H1 (cell line): Measurements from ENCODE around the gene CEP72. TPM values are rescaled to one million over a fixed set of nuclear protein-coding genes. Genes with fewer than 3 reads are reported as not detected.

ENCODE experiments used
- GABPA ChIP-seq: IDR thresholded peaks from 2 replicates; pipeline ENCODE4 v1.6.1; 2011; ENCODE audit warnings: mild to moderate bottlenecking, low read length, moderate library complexity, borderline replicate concordance; ENCODE audit not compliant: insufficient read depth
- JUND ChIP-seq: IDR thresholded peaks from 2 replicates; pipeline ENCODE4 v1.6.1; 2011; ENCODE audit warnings: mild to moderate bottlenecking, improper control_type of control experiment, low read length
- NANOG ChIP-seq: IDR thresholded peaks from 2 replicates; pipeline ENCODE4 v1.6.1; 2011; ENCODE audit warnings: low read length, low read depth, mild to moderate bottlenecking, inconsistent platforms; ENCODE audit not compliant: insufficient read depth, poor library complexity, severe bottlenecking
- SIN3A ChIP-seq, 2 experiments: IDR thresholded peaks in 1 of 2; conservative IDR thresholded peaks in 1 of 2; 2 replicates each; pipeline ENCODE4 v1.6.1; 2011 to 2012; ENCODE audit warnings: low read length in 2 of 2, improper control_type of control experiment in 1 of 2, low read depth in 1 of 2, mild to moderate bottlenecking in 1 of 2
- TAF1 ChIP-seq: IDR thresholded peaks from 2 replicates; pipeline ENCODE4 v1.6.1; 2011; ENCODE audit warnings: mild to moderate bottlenecking, low read depth, low read length
- TCF12 ChIP-seq: IDR thresholded peaks from 2 replicates; pipeline ENCODE4 v1.6.1; 2011; ENCODE audit warnings: low read depth, mild to moderate bottlenecking, low read length
- polyA plus RNA-seq, 7 experiments: library from polyadenylated mRNA; depleted of rRNA in 3 of 7; stranded (reverse) in 5 of 7; unstranded in 2 of 7; fragments of >200 nt in 5 of 7; fragments of 200-250 nt in 2 of 7; gene quantifications; 1 replicate in 5 of 7; 2 replicates in 1 of 7; 4 replicates in 1 of 7; pipeline versions ENCODE4 v1.2.1 to v1.2.3, GENCODE V29; 2011 to 2013; ENCODE audit warnings: missing spikeins in 2 of 7, mixed read lengths in 2 of 7
- total RNA-seq: library from RNA; stranded (reverse); fragmentation: NEBNext Ultra II Directional; extraction: Animal tissue kit (Norgen Biotek cat#: 25700); gene quantifications from 2 replicates; pipeline ENCODE4 v1.2.1, GENCODE V29; 2021
- TF ChIP-seq, protein P1 (sequence below): fragments of 300-600 bp; sonication (generic); IDR thresholded peaks from 2 replicates; pipeline ENCODE4 v1.7.1; 2012; ENCODE audit warnings: low read length, moderate library complexity, mild to moderate bottlenecking, inconsistent platforms; ENCODE audit not compliant: insufficient replicate concordance
- TF ChIP-seq, protein P2 (sequence below), 3 experiments: IDR thresholded peaks; 1 replicate in 2 of 3; 2 replicates in 1 of 3; pipeline versions ENCODE4 v1.5.1 to v1.6.1; 2011; ENCODE audit warnings: low read length in 3 of 3, mild to moderate bottlenecking in 3 of 3, inconsistent platforms in 2 of 3, low read depth in 1 of 3, moderate library complexity in 1 of 3; ENCODE audit not compliant: insufficient read depth in 1 of 3; ENCODE audit errors: control extremely low read depth in 1 of 3

The CEP72 gene
- total and polyA plus RNA-seq, 2 of the 8 experiments (the other 6 are each of a cell fraction or from before 2014, with no cell fraction given): 13.1 to 19.6 TPM

DNA sequence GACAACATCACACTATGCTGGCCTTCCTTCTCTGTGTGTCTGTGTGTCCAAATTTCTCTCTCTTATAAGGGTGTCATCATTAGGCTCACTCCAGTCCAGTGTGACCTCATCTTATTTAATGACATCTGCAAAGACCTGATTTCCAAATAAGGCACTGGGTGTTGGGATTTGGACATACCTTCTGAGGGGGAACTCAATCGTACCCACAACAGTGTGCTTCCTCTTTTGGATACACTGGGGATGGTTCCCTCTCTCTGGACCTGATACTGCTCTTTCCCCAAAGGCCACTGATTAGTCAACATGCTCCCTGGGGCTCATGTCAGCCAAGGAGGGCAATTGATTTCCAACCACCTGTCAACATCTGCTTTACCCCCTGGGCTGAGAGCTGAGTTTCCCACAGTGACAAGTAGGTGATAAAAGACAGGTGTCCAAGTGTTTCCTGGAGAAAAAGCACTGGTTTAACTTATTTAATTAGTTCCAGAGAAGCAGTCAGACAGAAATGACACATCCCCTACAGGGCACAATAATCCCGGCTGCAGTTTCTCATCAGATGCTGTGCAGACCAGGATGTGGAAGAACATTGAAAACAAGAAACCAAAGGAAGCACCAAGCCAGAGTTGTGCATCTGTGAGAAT, 17.8 kb upstream of the CEP72 start (continued):
- TF ChIP-seq, protein P1, sequence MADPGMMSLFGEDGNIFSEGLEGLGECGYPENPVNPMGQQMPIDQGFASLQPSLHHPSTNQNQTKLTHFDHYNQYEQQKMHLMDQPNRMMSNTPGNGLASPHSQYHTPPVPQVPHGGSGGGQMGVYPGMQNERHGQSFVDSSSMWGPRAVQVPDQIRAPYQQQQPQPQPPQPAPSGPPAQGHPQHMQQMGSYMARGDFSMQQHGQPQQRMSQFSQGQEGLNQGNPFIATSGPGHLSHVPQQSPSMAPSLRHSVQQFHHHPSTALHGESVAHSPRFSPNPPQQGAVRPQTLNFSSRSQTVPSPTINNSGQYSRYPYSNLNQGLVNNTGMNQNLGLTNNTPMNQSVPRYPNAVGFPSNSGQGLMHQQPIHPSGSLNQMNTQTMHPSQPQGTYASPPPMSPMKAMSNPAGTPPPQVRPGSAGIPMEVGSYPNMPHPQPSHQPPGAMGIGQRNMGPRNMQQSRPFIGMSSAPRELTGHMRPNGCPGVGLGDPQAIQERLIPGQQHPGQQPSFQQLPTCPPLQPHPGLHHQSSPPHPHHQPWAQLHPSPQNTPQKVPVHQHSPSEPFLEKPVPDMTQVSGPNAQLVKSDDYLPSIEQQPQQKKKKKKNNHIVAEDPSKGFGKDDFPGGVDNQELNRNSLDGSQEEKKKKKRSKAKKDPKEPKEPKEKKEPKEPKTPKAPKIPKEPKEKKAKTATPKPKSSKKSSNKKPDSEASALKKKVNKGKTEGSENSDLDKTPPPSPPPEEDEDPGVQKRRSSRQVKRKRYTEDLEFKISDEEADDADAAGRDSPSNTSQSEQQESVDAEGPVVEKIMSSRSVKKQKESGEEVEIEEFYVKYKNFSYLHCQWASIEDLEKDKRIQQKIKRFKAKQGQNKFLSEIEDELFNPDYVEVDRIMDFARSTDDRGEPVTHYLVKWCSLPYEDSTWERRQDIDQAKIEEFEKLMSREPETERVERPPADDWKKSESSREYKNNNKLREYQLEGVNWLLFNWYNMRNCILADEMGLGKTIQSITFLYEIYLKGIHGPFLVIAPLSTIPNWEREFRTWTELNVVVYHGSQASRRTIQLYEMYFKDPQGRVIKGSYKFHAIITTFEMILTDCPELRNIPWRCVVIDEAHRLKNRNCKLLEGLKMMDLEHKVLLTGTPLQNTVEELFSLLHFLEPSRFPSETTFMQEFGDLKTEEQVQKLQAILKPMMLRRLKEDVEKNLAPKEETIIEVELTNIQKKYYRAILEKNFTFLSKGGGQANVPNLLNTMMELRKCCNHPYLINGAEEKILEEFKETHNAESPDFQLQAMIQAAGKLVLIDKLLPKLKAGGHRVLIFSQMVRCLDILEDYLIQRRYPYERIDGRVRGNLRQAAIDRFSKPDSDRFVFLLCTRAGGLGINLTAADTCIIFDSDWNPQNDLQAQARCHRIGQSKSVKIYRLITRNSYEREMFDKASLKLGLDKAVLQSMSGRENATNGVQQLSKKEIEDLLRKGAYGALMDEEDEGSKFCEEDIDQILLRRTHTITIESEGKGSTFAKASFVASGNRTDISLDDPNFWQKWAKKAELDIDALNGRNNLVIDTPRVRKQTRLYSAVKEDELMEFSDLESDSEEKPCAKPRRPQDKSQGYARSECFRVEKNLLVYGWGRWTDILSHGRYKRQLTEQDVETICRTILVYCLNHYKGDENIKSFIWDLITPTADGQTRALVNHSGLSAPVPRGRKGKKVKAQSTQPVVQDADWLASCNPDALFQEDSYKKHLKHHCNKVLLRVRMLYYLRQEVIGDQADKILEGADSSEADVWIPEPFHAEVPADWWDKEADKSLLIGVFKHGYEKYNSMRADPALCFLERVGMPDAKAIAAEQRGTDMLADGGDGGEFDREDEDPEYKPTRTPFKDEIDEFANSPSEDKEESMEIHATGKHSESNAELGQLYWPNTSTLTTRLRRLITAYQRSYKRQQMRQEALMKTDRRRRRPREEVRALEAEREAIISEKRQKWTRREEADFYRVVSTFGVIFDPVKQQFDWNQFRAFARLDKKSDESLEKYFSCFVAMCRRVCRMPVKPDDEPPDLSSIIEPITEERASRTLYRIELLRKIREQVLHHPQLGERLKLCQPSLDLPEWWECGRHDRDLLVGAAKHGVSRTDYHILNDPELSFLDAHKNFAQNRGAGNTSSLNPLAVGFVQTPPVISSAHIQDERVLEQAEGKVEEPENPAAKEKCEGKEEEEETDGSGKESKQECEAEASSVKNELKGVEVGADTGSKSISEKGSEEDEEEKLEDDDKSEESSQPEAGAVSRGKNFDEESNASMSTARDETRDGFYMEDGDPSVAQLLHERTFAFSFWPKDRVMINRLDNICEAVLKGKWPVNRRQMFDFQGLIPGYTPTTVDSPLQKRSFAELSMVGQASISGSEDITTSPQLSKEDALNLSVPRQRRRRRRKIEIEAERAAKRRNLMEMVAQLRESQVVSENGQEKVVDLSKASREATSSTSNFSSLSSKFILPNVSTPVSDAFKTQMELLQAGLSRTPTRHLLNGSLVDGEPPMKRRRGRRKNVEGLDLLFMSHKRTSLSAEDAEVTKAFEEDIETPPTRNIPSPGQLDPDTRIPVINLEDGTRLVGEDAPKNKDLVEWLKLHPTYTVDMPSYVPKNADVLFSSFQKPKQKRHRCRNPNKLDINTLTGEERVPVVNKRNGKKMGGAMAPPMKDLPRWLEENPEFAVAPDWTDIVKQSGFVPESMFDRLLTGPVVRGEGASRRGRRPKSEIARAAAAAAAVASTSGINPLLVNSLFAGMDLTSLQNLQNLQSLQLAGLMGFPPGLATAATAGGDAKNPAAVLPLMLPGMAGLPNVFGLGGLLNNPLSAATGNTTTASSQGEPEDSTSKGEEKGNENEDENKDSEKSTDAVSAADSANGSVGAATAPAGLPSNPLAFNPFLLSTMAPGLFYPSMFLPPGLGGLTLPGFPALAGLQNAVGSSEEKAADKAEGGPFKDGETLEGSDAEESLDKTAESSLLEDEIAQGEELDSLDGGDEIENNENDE: no peak
- TF ChIP-seq JUND: no peak
- TF ChIP-seq NANOG: no peak
- TF ChIP-seq TCF12: no peak
- TF ChIP-seq TAF1: no peak
- TF ChIP-seq GABPA: no peak
- no peak for TF ChIP-seq SIN3A (conservative IDR thresholded peaks at IDR 0.05 in 1 of 2, IDR thresholded peaks at IDR 0.05 in 1 of 2; ENCODE audit: low read depth in 1 of 2, low read length in 2 of 2)
- TF ChIP-seq, protein P2, sequence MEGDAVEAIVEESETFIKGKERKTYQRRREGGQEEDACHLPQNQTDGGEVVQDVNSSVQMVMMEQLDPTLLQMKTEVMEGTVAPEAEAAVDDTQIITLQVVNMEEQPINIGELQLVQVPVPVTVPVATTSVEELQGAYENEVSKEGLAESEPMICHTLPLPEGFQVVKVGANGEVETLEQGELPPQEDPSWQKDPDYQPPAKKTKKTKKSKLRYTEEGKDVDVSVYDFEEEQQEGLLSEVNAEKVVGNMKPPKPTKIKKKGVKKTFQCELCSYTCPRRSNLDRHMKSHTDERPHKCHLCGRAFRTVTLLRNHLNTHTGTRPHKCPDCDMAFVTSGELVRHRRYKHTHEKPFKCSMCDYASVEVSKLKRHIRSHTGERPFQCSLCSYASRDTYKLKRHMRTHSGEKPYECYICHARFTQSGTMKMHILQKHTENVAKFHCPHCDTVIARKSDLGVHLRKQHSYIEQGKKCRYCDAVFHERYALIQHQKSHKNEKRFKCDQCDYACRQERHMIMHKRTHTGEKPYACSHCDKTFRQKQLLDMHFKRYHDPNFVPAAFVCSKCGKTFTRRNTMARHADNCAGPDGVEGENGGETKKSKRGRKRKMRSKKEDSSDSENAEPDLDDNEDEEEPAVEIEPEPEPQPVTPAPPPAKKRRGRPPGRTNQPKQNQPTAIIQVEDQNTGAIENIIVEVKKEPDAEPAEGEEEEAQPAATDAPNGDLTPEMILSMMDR (IDR thresholded peaks at IDR 0.05; ENCODE audit: control extremely low read depth in 1 of 3, insufficient read depth in 1 of 3, low read depth in 1 of 3, low read length in 3 of 3): no peak
